LHCN-M2 (cell line): Measurements from ENCODE around the gene PSMA2. TPM values are rescaled to one million over a fixed set of nuclear protein-coding genes. Genes with fewer than 3 reads are reported as not detected.
"Not testable (repeated sequence)": the region's sequence is repeated elsewhere in the genome, so short reads cannot be mapped to it uniquely, and the experiment has no call there.

Experiments
- DNase-seq: peaks from one replicate; pipeline ENCODE4 v3.0.0-alpha.2; 2012; ENCODE audit warnings: low read depth
- total RNA-seq: library from RNA; depleted of rRNA; stranded (reverse); fragments of >200 nt; gene quantifications from 2 replicates; pipeline ENCODE4 v1.2.3, GENCODE V29; 2014; rRNA removed

PSMA2 gene
- total RNA-seq, 1 experiment from 2014 or later = 159 TPM

DNA sequence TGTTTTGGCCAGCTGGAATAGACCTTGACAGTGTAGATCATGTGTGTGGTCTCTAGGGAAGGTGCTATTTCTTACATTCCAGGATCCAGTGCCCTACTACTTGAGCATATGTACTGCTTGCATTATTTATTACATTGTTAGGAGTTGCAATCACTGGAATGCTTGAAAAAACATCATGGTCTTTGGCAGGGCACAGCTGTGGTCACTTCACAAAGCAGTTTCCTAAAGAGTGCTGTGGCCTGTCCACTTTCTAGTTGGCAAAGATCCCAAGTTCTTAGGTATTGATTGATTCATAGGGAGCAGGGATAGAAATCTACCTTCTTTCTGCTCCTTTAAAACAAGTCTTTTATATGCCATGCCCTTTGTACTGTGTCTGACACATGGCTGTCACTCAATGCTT lies 24.7 kb downstream of the PSMA2 start:
- DNase-seq = peak; percentile 43

- no peak for DNase-seq
Observed at GRCh38 chr7:42906181-42906580, 25.8 kb downstream of the PSMA2 start.

- DNase-seq = no peak
Observed at GRCh38 chr7:42902331-42902730, 29.6 kb downstream of the PSMA2 start.

DNA sequence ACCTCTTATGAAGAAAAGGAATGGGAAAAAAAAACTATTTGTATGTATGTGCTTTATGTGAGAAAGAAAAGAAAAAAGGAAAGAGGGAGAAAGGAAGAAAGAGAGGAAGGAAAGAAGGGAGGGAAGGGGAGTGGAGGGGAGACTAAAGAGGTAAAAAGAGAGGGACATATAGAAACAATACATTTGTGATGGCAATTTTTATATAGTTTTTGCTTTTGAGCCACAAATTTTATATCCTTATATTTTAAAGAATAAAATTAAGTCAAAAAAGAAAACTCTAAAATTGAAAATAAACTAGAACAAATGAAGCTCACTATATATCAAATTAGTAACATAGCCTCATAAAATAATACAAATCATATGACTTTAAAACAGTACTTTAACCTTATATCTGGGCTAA lies 31.1 kb downstream of the PSMA2 start:
- DNase-seq = no peak

- no peak for DNase-seq
Observed at GRCh38 chr7:42893346-42894240, 38.4 kb downstream of the PSMA2 start.

- DNase-seq = no peak
Observed at GRCh38 chr7:42886893-42887505, 45.0 kb downstream of the PSMA2 start.

- DNase-seq = no peak
Observed at GRCh38 chr7:42886129-42886528, 45.8 kb downstream of the PSMA2 start.

DNA sequence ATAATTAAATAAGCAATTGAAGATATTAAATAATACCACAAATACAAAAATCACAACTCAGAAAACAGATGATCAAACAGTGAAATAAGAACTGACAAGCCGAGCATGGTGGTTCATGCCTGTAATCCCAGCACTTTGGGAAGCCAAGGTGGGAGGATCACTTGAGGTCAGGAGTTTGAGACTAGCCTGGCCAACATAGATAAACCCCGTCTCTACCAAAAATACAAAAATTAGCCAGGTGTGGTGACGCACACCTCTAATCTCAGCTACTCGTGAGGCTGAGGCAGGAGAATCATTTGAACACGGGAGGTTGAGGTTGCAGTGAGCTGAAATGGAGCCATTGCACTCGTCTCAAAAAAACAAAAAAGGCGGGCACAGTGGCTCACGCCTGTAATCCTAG lies 46.8 kb downstream of the PSMA2 start:
- DNase-seq = not testable (repeated sequence)

DNA sequence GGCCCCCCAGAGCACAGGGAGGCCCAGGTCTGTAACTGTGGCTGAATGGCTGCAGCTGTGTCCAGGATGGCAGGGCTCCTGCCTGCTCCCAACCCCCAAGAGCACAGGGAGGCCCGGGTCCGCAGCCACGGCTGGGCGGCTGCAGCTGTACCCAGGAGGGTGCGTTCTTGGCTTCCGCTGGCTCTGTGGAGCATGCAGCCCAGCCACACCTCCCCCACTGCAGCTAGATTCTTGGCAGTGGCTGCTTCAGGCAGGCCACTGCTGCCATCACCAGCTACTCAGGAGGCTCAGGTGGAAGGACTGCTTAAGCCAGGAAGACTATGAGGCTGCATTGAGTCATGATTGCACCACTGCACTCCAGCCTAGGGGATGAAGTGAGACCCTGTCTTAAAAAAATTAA lies 48.0 kb downstream of the PSMA2 start:
- no peak for DNase-seq

DNA sequence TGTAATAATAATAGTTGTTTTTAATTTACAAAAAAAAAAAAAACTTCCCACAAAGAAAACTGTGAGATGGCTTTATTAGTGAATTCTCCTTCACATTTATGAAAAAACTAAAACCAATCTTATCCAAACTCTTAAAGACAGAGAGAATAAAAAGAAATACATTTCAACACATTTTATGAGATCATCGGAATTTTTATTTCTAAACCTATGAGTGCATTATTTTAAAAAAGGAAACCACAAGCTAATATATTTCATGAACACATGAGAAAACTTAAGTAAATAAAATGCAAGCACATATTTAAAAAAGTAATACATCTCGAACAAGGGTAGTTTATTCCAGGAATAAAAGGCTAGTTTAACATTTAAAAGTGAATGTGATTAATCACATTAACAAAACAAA lies 51.6 kb downstream of the PSMA2 start:
- DNase-seq = no peak

GRCh38 chr7:42878303-42878702 lies 53.7 kb downstream of the PSMA2 start:
- no peak for DNase-seq

- no peak for DNase-seq
Observed at GRCh38 chr7:42877862-42878261, 54.1 kb downstream of the PSMA2 start.

DNA sequence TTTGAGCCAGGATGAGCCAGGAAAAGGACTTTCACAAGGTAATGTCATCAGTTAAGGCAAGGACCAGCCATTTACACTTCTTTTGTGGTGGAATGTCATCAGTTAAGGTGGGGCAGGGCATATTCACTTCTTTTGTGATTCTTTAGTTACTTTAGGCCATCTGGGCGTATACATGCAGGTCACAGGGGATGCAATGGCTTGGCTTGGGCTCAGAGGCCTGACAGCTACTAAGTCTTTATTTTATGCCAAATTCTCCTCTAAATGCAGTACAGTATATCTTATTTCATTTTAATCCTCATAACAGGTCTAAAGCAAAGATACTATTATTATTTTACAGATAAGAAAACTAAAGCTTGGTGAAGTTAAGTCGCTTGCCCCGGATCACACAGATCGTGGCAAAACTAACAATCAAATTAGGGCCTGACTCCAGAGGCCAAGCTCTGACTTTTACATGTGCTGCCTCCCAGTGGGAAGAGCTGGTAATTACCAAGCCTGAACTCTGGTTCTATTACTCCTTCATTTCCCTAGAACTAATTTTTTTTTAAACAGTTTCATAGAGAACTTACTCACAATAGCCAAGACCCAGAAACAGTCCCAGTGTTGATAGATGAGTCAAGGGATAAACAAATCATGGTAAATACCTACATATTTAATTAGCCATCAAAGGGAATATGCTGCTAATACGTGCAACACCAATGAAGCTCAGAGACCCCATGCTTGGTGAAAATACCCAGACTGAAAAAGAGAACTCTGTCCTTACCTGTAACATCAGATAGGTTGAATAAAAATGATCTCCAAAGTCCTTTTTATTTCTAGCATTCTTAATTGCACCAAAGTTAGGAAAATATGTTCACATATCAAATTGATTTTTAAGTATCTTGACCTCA lies 55.5 kb downstream of the PSMA2 start:
- DNase-seq = peak; percentile 63

GRCh38 chr7:42869131-42870020 lies 62.6 kb downstream of the PSMA2 start:
- DNase-seq = no peak

- no peak for DNase-seq
Observed at GRCh38 chr7:42868480-42868879, 63.5 kb downstream of the PSMA2 start.

Other genes with a start within 250 kb of the PSMA2 start
- gene C7orf25, start 20.1 kb downstream of the PSMA2 start, total RNA-seq = 23.0 and 24.4 TPM in 2 replicates
- 63.5 and 81.4 TPM in 2 replicates for gene MRPL32, start 202 bp upstream of the PSMA2 start, total RNA-seq
- gene HECW1, start 180.5 kb upstream of the PSMA2 start, total RNA-seq = not detected in 2 replicates